Vagina (tissue), 2 donors: ENCODE data around the gene PDX1.

Experiments
- CTCF ChIP-seq, 3 experiments: fragments of 450-650 bp in 2 of 3; fragments of 200-600 bp in 1 of 3; sonication (generic) in 1 of 3; IDR thresholded peaks; one replicate each; pipeline ENCODE4 v1.5.1; 2017 to 2019; ENCODE audit warnings: antibody characterized with exemption in 3 of 3, mild to moderate bottlenecking in 2 of 3, moderate library complexity in 2 of 3
- POLR2A ChIP-seq, 2 donors: fragments of 450-650 bp; IDR thresholded peaks; one replicate each; pipeline ENCODE4 v1.6.1; 2017; ENCODE audit warnings: antibody characterized with exemption in 2 of 2, mild to moderate bottlenecking in 2 of 2, moderate library complexity in 2 of 2

GRCh38 chr13:27967203-27967735 lies 47.5 kb downstream of the PDX1 start:
- TF ChIP-seq CTCF (IDR thresholded peaks at IDR 0.05) (no peak), POLR2A (IDR thresholded peaks at IDR 0.05) (no peak)
